ENCODE results near the gene ROBO1. TPM values are rescaled to one million over a fixed set of nuclear protein-coding genes. Genes with fewer than 3 reads are reported as not detected.

The ROBO1 gene
- total and polyA plus RNA-seq, 4 donors = 1.0 to 30.3 (median 3.9) TPM

GRCh38 chr3:78647726-78648125 is 1120.1 kb downstream of the ROBO1 start:
- TF ChIP-seq CTCF (IDR thresholded peaks at IDR 0.05; ENCODE audit: low read depth, low read length, missing input control) = no peak
- TF ChIP-seq ATF3 (IDR thresholded peaks at IDR 0.05) = no peak
- TF ChIP-seq EGR1 (IDR thresholded peaks at IDR 0.05; ENCODE audit: low read depth in 2 of 2) = no peak
- no peak for TF ChIP-seq HNF4A (conservative IDR thresholded peaks at IDR 0.05)
- TF ChIP-seq SP1 (IDR thresholded peaks at IDR 0.05) = no peak
- no peak for TF ChIP-seq YY1 (IDR thresholded peaks at IDR 0.05)
- TF ChIP-seq RAD21 (IDR thresholded peaks at IDR 0.05) = no peak
- no peak for TF ChIP-seq RXRA (IDR thresholded peaks at IDR 0.05)
- no peak for TF ChIP-seq NR2F2 (IDR thresholded peaks at IDR 0.05)
- no peak for TF ChIP-seq FOXA2 (IDR thresholded peaks at IDR 0.05)
- no peak for TF ChIP-seq REST (IDR thresholded peaks at IDR 0.05)
- no peak for TF ChIP-seq MAX (IDR thresholded peaks at IDR 0.05)
- TF ChIP-seq FOXA1 (IDR thresholded peaks at IDR 0.05) = no peak
- TF ChIP-seq TAF1 (conservative IDR thresholded peaks at IDR 0.05) = no peak
- TF ChIP-seq GABPA (IDR thresholded peaks at IDR 0.05 in 1 of 2, conservative IDR thresholded peaks at IDR 0.05 in 1 of 2) = no peak
- Histone ChIP-seq H3K27ac (ENCODE audit: low read depth in 1 of 2, low read length in 2 of 2) (no peak overlapping the region), H3K36me3 (ENCODE audit: control insufficient read depth in 4 of 4, insufficient read depth in 3 of 4, low read depth in 1 of 4, low read length in 3 of 4) (no peaks in the 10 kb centered on the region), H3K27me3 (ENCODE audit: control insufficient read depth in 4 of 4, insufficient read depth in 4 of 4, low read length in 3 of 4) (no peaks in the 10 kb centered on the region), H3K9me3 (ENCODE audit: control insufficient read depth in 4 of 4, low read length in 3 of 4) (no peaks in the 10 kb centered on the region), H3K9ac (ENCODE audit: low read depth in 1 of 2, low read length in 2 of 2) (no peak overlapping the region), H3K4me3 (ENCODE audit: low read depth in 1 of 3, low read length in 3 of 3) (no peak overlapping the region), H3K4me1 (ENCODE audit: control insufficient read depth in 4 of 4, insufficient read depth in 4 of 4, low read length in 3 of 4) (peaks cover 0 to 4% (median 1%) of the 10 kb centered on the region in 4 donors)
- DNase-seq (ENCODE audit: low spot score) = no peak
- 46% methylated on average over 2 of the region's 2 CpGs for WGBS

GRCh38 chr3:78645628-78646310 is 1122.0 kb downstream of the ROBO1 start:
- no peaks in the 10 kb centered on the region for H3K27me3 ChIP-seq (ENCODE audit: control insufficient read depth in 4 of 4, insufficient read depth in 4 of 4, low read length in 3 of 4)
- H3K27ac ChIP-seq (ENCODE audit: low read depth in 1 of 2, low read length in 2 of 2) = no peak overlapping the region
- no peak overlapping the region for H3K4me3 ChIP-seq (ENCODE audit: low read depth in 1 of 3, low read length in 3 of 3)
- H3K9me3 ChIP-seq (ENCODE audit: control insufficient read depth in 4 of 4, low read length in 3 of 4) = no peaks in the 10 kb centered on the region
- peaks cover 0 to 4% (median 1%) of the 10 kb centered on the region in 4 donors for H3K4me1 ChIP-seq (ENCODE audit: control insufficient read depth in 4 of 4, insufficient read depth in 4 of 4, low read length in 3 of 4)
- DNase-seq (ENCODE audit: low spot score) = no peak
- 47% methylated on average over 4 of the region's 4 CpGs for WGBS
- no peak overlapping the region for H3K9ac ChIP-seq (ENCODE audit: low read depth in 1 of 2, low read length in 2 of 2)
- no peaks in the 10 kb centered on the region for H3K36me3 ChIP-seq (ENCODE audit: control insufficient read depth in 4 of 4, insufficient read depth in 3 of 4, low read depth in 1 of 4, low read length in 3 of 4)
- TF ChIP-seq FOXA1 (IDR thresholded peaks at IDR 0.05) (peak; percentile 25), NR2F2 (IDR thresholded peaks at IDR 0.05) (no peak), CTCF (IDR thresholded peaks at IDR 0.05; ENCODE audit: low read depth, low read length, missing input control) (peak; percentile 89), EGR1 (IDR thresholded peaks at IDR 0.05; ENCODE audit: low read depth in 2 of 2) (no peak), GABPA (IDR thresholded peaks at IDR 0.05 in 1 of 2, conservative IDR thresholded peaks at IDR 0.05 in 1 of 2) (no peak), MAX (IDR thresholded peaks at IDR 0.05) (no peak), ATF3 (IDR thresholded peaks at IDR 0.05) (peak; percentile 18), ZBTB33 (IDR thresholded peaks at IDR 0.05) (no peak), SP1 (IDR thresholded peaks at IDR 0.05) (no peak), JUND (IDR thresholded peaks at IDR 0.05) (no peak), HNF4A (conservative IDR thresholded peaks at IDR 0.05) (no peak), RAD21 (IDR thresholded peaks at IDR 0.05) (peak; percentile 96)
